A375 (cell line): ENCODE measurements around the gene NIPA2. TPM values are rescaled to one million over a fixed set of nuclear protein-coding genes. Genes with fewer than 3 reads are reported as not detected.

Experiments
- total RNA-seq: library from RNA; depleted of rRNA; stranded (reverse); fragments of >200 nt; shearing (Covaris generic); gene quantifications from 2 replicates; pipeline ENCODE4 v1.2.3, GENCODE V29; 2014; rRNA removed

The NIPA2 gene
- 86.3 and 86.7 TPM in 2 replicates for total RNA-seq

GRCh38 chr15:22838292-22839042 is at the start of gene NIPA2:
TSS of gene NIPA2 (plus strand) at chr15:22838666. CDS start at chr15:22851732, 13,066 bp downstream.

Other genes with a start within 250 kb of the NIPA2 start
- 12.6 and 13.8 TPM in 2 replicates for gene NIPA1, start 52.0 kb upstream of the NIPA2 start, total RNA-seq
- gene CYFIP1, start 141.7 kb downstream of the NIPA2 start, total RNA-seq = 85.1 and 92.1 TPM in 2 replicates
- gene TUBGCP5, start 200.9 kb downstream of the NIPA2 start, total RNA-seq = 28.2 and 33.9 TPM in 2 replicates